ENCODE measurements around the gene MAN1A1. TPM values are rescaled to one million over a fixed set of nuclear protein-coding genes. Genes with fewer than 3 reads are reported as not detected.

Gene MAN1A1
- total RNA-seq, 4 donors from 2014 or later, result 30.0 to 99.0 (median 69.8) TPM

GRCh38 chr6:119209452-119210205, 139.9 kb downstream of the MAN1A1 start:
- no peak overlapping the region for H3K27ac ChIP-seq

DNA sequence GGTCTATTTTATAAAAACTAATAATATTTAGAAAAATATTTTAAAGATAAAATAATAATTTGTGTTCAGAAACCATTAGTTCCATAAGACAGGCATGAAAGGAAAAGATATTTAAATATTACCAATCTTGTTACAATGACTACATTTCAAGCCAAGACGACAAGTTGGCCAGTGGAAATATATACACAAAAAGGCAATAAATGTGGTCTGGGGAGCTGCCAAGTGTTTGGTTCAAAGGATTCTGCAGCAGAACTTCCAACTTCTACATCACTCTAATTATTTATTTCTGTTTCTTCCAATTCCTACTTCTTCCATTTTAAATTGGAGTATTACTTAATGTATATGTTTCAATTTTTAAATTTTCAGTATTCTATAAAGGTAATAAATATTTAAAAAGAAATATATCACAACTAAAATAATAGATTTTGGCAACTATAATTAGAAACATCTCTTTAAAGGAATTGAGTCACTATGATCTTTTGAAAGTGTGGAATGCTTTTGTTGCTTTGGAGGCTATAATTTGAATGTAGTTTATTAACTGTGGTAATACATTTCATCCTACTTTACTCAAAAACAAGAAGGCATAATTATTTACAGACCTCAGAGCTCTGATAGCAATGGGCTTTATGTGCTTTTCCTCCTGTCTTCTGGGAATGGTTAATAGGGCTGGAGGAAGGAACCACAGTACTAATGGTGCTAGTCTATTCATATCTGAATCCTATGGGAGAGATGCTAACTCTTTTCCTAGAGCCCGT, 141.4 kb downstream of the MAN1A1 start:
- TF ChIP-seq, protein P1, sequence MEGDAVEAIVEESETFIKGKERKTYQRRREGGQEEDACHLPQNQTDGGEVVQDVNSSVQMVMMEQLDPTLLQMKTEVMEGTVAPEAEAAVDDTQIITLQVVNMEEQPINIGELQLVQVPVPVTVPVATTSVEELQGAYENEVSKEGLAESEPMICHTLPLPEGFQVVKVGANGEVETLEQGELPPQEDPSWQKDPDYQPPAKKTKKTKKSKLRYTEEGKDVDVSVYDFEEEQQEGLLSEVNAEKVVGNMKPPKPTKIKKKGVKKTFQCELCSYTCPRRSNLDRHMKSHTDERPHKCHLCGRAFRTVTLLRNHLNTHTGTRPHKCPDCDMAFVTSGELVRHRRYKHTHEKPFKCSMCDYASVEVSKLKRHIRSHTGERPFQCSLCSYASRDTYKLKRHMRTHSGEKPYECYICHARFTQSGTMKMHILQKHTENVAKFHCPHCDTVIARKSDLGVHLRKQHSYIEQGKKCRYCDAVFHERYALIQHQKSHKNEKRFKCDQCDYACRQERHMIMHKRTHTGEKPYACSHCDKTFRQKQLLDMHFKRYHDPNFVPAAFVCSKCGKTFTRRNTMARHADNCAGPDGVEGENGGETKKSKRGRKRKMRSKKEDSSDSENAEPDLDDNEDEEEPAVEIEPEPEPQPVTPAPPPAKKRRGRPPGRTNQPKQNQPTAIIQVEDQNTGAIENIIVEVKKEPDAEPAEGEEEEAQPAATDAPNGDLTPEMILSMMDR (IDR thresholded peaks at IDR 0.05), result no peak
- no peak for TF ChIP-seq POLR2A (IDR thresholded peaks at IDR 0.05)
- DNase-seq, result no peak

More at GRCh38 chr6:119209452-119210205, 139.9 kb downstream of the MAN1A1 start:
- Histone ChIP-seq H3K36me3 (no peaks in the 10 kb centered on the region), H3K4me3 (no peak overlapping the region), H3K4me1 (no peaks in the 10 kb centered on the region), H3K27me3 (no peaks in the 10 kb centered on the region), H3K9me3 (no peaks in the 10 kb centered on the region)
- no peak for TF ChIP-seq POLR2A (IDR thresholded peaks at IDR 0.05)
- TF ChIP-seq, protein P1 (IDR thresholded peaks at IDR 0.05), result no peak
- no peak for DNase-seq
- intact Hi-C loops (cut with DNase I; ENCODE audit: low total_unique reads), result no loop called here

GRCh38 chr6:119207327-119207726, 142.2 kb downstream of the MAN1A1 start:
- no peak overlapping the region for H3K27ac ChIP-seq
- no peaks in the 10 kb centered on the region for H3K36me3 ChIP-seq
- H3K9me3 ChIP-seq, result no peaks in the 10 kb centered on the region
- no peaks in the 10 kb centered on the region for H3K27me3 ChIP-seq
- intact Hi-C loops (cut with DNase I; ENCODE audit: low total_unique reads), result no loop called here
- H3K4me1 ChIP-seq, result no peaks in the 10 kb centered on the region
- no peak overlapping the region for H3K4me3 ChIP-seq
- no peak for DNase-seq
- TF ChIP-seq, protein P1 (IDR thresholded peaks at IDR 0.05), result no peak
- TF ChIP-seq POLR2A (IDR thresholded peaks at IDR 0.05), result no peak

More for the DNA sequence above, 141.4 kb downstream of the MAN1A1 start:
- Histone ChIP-seq H3K27me3 (no peaks in the 10 kb centered on the region), H3K36me3 (no peaks in the 10 kb centered on the region), H3K9me3 (no peaks in the 10 kb centered on the region), H3K4me1 (no peaks in the 10 kb centered on the region), H3K4me3 (no peak overlapping the region), H3K27ac (no peak overlapping the region)
- intact Hi-C loops (cut with DNase I; ENCODE audit: low total_unique reads), result no loop called here

- DNase-seq, result no peak
- Histone ChIP-seq H3K4me1 (no peaks in the 10 kb centered on the region), H3K4me3 (no peak overlapping the region), H3K36me3 (no peaks in the 10 kb centered on the region), H3K9me3 (no peaks in the 10 kb centered on the region), H3K27me3 (no peaks in the 10 kb centered on the region), H3K27ac (no peak overlapping the region)
- no peak for TF ChIP-seq POLR2A (IDR thresholded peaks at IDR 0.05)
- TF ChIP-seq, protein P1 (IDR thresholded peaks at IDR 0.05), result no peak
- intact Hi-C loops (cut with DNase I; ENCODE audit: low total_unique reads), result no loop called here
Measured at GRCh38 chr6:119205911-119206618, 143.5 kb downstream of the MAN1A1 start.

All from uterus (tissue), 4 donors.